IMR-90 (cell line): ENCODE data around the gene DYNC1H1. TPM values are rescaled to one million over a fixed set of nuclear protein-coding genes. Genes with fewer than 3 reads are reported as not detected.

Experiments used
- ATAC-seq: fragments of 200-7000 bp; cut with Tn5 transposase; 2 replicates; pipeline ENCODE4 v1.9.1; 2020; ENCODE audit warnings: low read depth, mild to moderate bottlenecking, moderate library complexity
- BruUV-seq: library from RNA; stranded (reverse); fragments of 400-500 nt; replicated peaks from 2 replicates; lab custom pipeline; 2021; lab: Mats Ljungman, UMichigan
- CTCF ChIA-PET: fragments of 300-600 bp; formaldehyde crosslinking; extraction: SDS; loops from one replicate; lab custom pipeline; 2021; ENCODE audit warnings: antibody characterized with exemption; lab: Yijun Ruan, JAX
- POLR2A ChIA-PET: fragments of 300-600 bp; sonication (Branson Sonifier 250); formaldehyde crosslinking; loops from one replicate; lab custom pipeline; 2022; ENCODE audit warnings: antibody characterized with exemption; ENCODE audit not compliant: unreplicated experiment; lab: Charles Lee
- DNase-seq: peaks from one replicate; pipeline ENCODE4 v3.0.0; 2013
- H2AFZ ChIP-seq: replicated peaks from 2 replicates; pipeline ENCODE3; 2013; ENCODE audit warnings: low read length, mild to moderate bottlenecking; ENCODE audit not compliant: poor library complexity
- H2AK5ac ChIP-seq: 2 replicates; pipeline ENCODE4 v1.6.1; 2013; ENCODE audit warnings: low read depth, low read length, inconsistent platforms
- H2AK9ac ChIP-seq: replicated peaks from 2 replicates; pipeline ENCODE3; 2013; ENCODE audit warnings: mild to moderate bottlenecking, low read depth, low read length, moderate library complexity; ENCODE audit not compliant: poor library complexity
- H2BK120ac ChIP-seq: 2 replicates; pipeline ENCODE4 v1.6.1; 2013; ENCODE audit warnings: low read depth, low read length, inconsistent platforms
- H2BK15ac ChIP-seq: 3 replicates; pipeline ENCODE4 v1.6.1; 2013; ENCODE audit warnings: low read depth, low read length, inconsistent platforms
- H2BK20ac ChIP-seq: 2 replicates; pipeline ENCODE4 v1.6.1; 2013; ENCODE audit warnings: low read depth, mild to moderate bottlenecking, inconsistent platforms, low read length, moderate library complexity
- H2BK5ac ChIP-seq: 2 replicates; pipeline ENCODE4 v1.6.1; 2013; ENCODE audit warnings: mild to moderate bottlenecking, low read depth, low read length, inconsistent platforms; ENCODE audit not compliant: poor library complexity, severe bottlenecking
- H3K14ac ChIP-seq: replicated peaks from 2 replicates; pipeline ENCODE4 v1.6.1; 2013; ENCODE audit warnings: low read depth, low read length, inconsistent platforms
- H3K18ac ChIP-seq: 2 replicates; pipeline ENCODE4 v1.6.1; 2013; ENCODE audit warnings: low read depth, low read length, control low read depth
- H3K23ac ChIP-seq: 2 replicates; pipeline ENCODE4 v1.6.1; 2013; ENCODE audit warnings: low read depth, low read length, inconsistent platforms
- H3K27ac ChIP-seq: 2 replicates; pipeline ENCODE4 v1.5.1; 2013; ENCODE audit warnings: mild to moderate bottlenecking, control low read depth, low read length; ENCODE audit not compliant: insufficient read depth
- H3K27me3 ChIP-seq: 2 replicates; pipeline ENCODE4 v1.6.1; 2013; ENCODE audit warnings: low read length; ENCODE audit not compliant: control insufficient read depth, insufficient read depth
- H3K36me3 ChIP-seq: 2 replicates; pipeline ENCODE4 v1.6.1; 2013; ENCODE audit warnings: low read length, mixed read lengths; ENCODE audit not compliant: control insufficient read depth, insufficient read depth
- H3K4ac ChIP-seq: 2 replicates; pipeline ENCODE4 v1.6.1; 2013; ENCODE audit warnings: low read depth, low read length, inconsistent platforms
- H3K4me1 ChIP-seq: 2 replicates; pipeline ENCODE4 v1.6.1; 2013; ENCODE audit warnings: low read length, mixed read lengths; ENCODE audit not compliant: control insufficient read depth, insufficient read depth
- H3K4me2 ChIP-seq: 2 replicates; pipeline ENCODE4 v1.6.1; 2013; ENCODE audit warnings: low read depth, mild to moderate bottlenecking, control low read depth, low read length, moderate library complexity
- H3K4me3 ChIP-seq: 2 replicates; pipeline ENCODE4 v1.5.1; 2013; ENCODE audit warnings: low read depth, mild to moderate bottlenecking, control low read depth, low read length, moderate library complexity; ENCODE audit not compliant: insufficient read depth
- H3K56ac ChIP-seq: 2 replicates; pipeline ENCODE4 v1.6.1; 2013; ENCODE audit warnings: low read length, inconsistent platforms; ENCODE audit not compliant: insufficient read depth; ENCODE audit errors: extremely low read depth
- H3K79me1 ChIP-seq, 2 experiments: 2 replicates each; pipeline ENCODE4 v1.6.1; 2013; ENCODE audit warnings: low read length in 2 of 2, inconsistent platforms in 1 of 2, low read depth in 1 of 2
- H3K9ac ChIP-seq: 2 replicates; pipeline ENCODE4 v1.6.1; 2013; ENCODE audit warnings: low read depth, low read length, control low read depth
- H3K9me1 ChIP-seq: 2 replicates; pipeline ENCODE4 v1.6.1; 2013; ENCODE audit warnings: low read length, inconsistent platforms; ENCODE audit not compliant: insufficient read depth
- H3K9me3 ChIP-seq: 2 replicates; pipeline ENCODE4 v1.6.1; 2013; ENCODE audit warnings: low read length; ENCODE audit not compliant: control insufficient read depth, insufficient read depth
- H4K20me1 ChIP-seq: 2 replicates; pipeline ENCODE4 v1.6.1; 2013; ENCODE audit warnings: low read length, inconsistent platforms; ENCODE audit not compliant: insufficient read depth
- H4K5ac ChIP-seq: 2 replicates; pipeline ENCODE4 v1.6.1; 2013; ENCODE audit warnings: mild to moderate bottlenecking, low read depth, low read length, control low read depth
- H4K8ac ChIP-seq, 2 experiments: 2 replicates each; pipeline ENCODE4 v1.6.1; 2013; ENCODE audit warnings: low read depth in 2 of 2, low read length in 2 of 2, control low read depth in 1 of 2, inconsistent platforms in 1 of 2
- H4K91ac ChIP-seq: 2 replicates; pipeline ENCODE4 v1.6.1; 2013; ENCODE audit warnings: low read depth, low read length, inconsistent platforms; ENCODE audit not compliant: insufficient read depth
- CHD1 ChIP-seq: IDR thresholded peaks from 2 replicates; pipeline ENCODE4 v1.6.1; 2012; ENCODE audit warnings: low read depth, low read length, improper control_type of control experiment
- CTCF ChIP-seq: conservative IDR thresholded peaks from 2 replicates; pipeline ENCODE4 v1.5.1; 2012; ENCODE audit warnings: mild to moderate bottlenecking, low read depth, low read length, improper control_type of control experiment
- MXI1 ChIP-seq: IDR thresholded peaks from 2 replicates; pipeline ENCODE4 v1.6.1; 2012; ENCODE audit warnings: low read depth, mild to moderate bottlenecking, low read length, moderate library complexity, borderline replicate concordance
- NFE2L2 ChIP-seq: fragments of 150-350 bp; IDR thresholded peaks from 2 replicates; pipeline ENCODE4 v1.6.1; 2016; ENCODE audit warnings: low read depth, mild to moderate bottlenecking, low read length
- POLR2A ChIP-seq: IDR thresholded peaks from 2 replicates; pipeline ENCODE4 v1.6.1; 2012; ENCODE audit warnings: mild to moderate bottlenecking, low read depth, low read length
- SMC3 ChIP-seq: fragments of 150-350 bp; IDR thresholded peaks from 2 replicates; pipeline ENCODE4 v1.6.1; 2016; ENCODE audit warnings: low read depth, mild to moderate bottlenecking, antibody characterized with exemption, low read length, moderate library complexity
- USF2 ChIP-seq: fragments of 150-350 bp; IDR thresholded peaks from 2 replicates; pipeline ENCODE4 v1.6.1; 2017; ENCODE audit warnings: mild to moderate bottlenecking, antibody characterized with exemption, low read length, low read depth
- WGBS, 2 experiments: methylation state at CpG; one replicate each; pipeline versions ENCODE4 v1.1.5 to v1.1.7; 2013; ENCODE audit warnings: missing lambda C conversion rate in 2 of 2; ENCODE audit not compliant: insufficient read length in 1 of 2; ENCODE audit errors: extremely low coverage in 2 of 2; 5-methylcytosine and 5-hydroxymethylcytosine counted together
- dilution Hi-C: fragments of 300-500 bp; cut with HindIII; formaldehyde crosslinking; loops from one replicate; pipeline ENCODE4 v1.14.3; 2018; ENCODE audit warnings: low sequenced_read_pairs; ENCODE audit not compliant: unreplicated experiment
- in situ Hi-C: fragments of 300-500 bp; cut with MboI; formaldehyde crosslinking; loops from 3 replicates; pipeline ENCODE4 v1.14.3; 2019; ENCODE audit warnings: low sequenced_read_pairs, inconsistent platforms, mixed read lengths
- intact Hi-C: fragments of 100-400 bp; cut with micrococcal nuclease; formaldehyde crosslinking; loops from 2 replicates; pipeline ENCODE4 v1.10.0; 2022
- polyA plus RNA-seq, 3 experiments: library from polyadenylated mRNA; depleted of rRNA; stranded (reverse); fragments of >200 nt; gene quantifications; 2 replicates each; pipeline ENCODE4 v1.2.3, GENCODE V29; 2012; ENCODE audit warnings: low replicate concordance in 1 of 3
- total RNA-seq: library from RNA; depleted of rRNA; stranded (reverse); fragments of >200 nt; gene quantifications from 2 replicates; pipeline ENCODE4 v1.2.3, GENCODE V29; 2012
- TF ChIP-seq, protein P1 (sequence below): fragments of 150-350 bp; IDR thresholded peaks from 2 replicates; pipeline ENCODE4 v1.6.1; 2016; ENCODE audit warnings: low read depth, mild to moderate bottlenecking, low read length, moderate library complexity, borderline replicate concordance

DYNC1H1 gene
- total and polyA plus RNA-seq, 2 of the 4 experiments (the other 2 are of a cell fraction): 240 to 670 TPM

GRCh38 chr14:102020058-102020971 is 55.9 kb downstream of the DYNC1H1 start (continued):
- TF ChIP-seq POLR2A (no peak), CHD1 (no peak), SMC3 (no peak)

DNA sequence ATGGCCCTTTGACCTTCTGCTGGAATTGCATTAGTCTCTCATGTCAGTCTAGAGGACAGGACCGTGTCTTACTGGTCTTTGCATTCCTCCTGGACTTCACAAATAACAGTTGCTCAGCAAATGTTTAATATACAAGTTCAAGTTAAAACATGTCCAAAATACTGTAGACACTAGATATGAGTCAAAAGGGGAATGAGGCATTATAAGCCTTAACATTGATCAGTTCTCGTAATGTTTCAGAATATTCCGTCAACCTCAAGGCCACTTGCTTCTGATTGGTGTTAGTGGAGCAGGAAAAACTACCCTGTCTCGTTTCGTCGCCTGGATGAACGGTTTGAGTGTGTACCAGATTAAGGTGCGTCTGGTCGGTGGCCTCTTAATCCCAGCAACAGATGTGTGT is 62.6 kb downstream of the DYNC1H1 start:
- POLR2A ChIA-PET: no interaction called here
- 87% methylated on average over 4 of the region's 9 CpGs; no CpG with 5 or more reads in 1 of the 2 experiments for WGBS, 2 experiments
- Histone ChIP-seq H2BK5ac (peak overlapping the region; percentile 57), H4K5ac (0 out of 2 replicates have a peak overlapping the region, but pooled peaks have one; percentile 5), H4K20me1 (peaks cover 7% of the 10 kb centered on the region; the same call in 1 of the 2 replicates), H3K4ac (0 out of 2 replicates have a peak overlapping the region, but pooled peaks have one; percentile 30), H3K14ac (no peak overlapping the region), H2BK15ac (no peak overlapping the region), H3K27me3 (no peaks in the 10 kb centered on the region), H3K9me3 (no peaks in the 10 kb centered on the region), H4K91ac (peak overlapping the region; percentile 54; the same call in 1 of the 2 replicates), H3K23ac (no peak overlapping the region), H3K9me1 (peaks cover 22% of the 10 kb centered on the region), H3K18ac (no peak overlapping the region), H2AK9ac (no peak overlapping the region), H3K36me3 (peaks cover 67% of the 10 kb centered on the region), H3K4me2 (no peak overlapping the region), H3K79me1 (peaks cover 26 to 46% of the 10 kb centered on the region in 2 experiments), H4K8ac (peak overlapping the region in 1 of 2 experiments; percentile 29; a peak in 1 of 4 replicates), H3K9ac (no peak overlapping the region), H3K56ac (no peak overlapping the region), H3K27ac (peak overlapping the region; percentile 51; the same call in 1 of the 2 replicates), H3K4me1 (peaks cover 13% of the 10 kb centered on the region), H2AFZ (no peak overlapping the region), H3K4me3 (no peak overlapping the region), H2AK5ac (no peak overlapping the region), H2BK20ac (no peak overlapping the region), H2BK120ac (peak overlapping the region; percentile 25; the same call in 1 of the 2 replicates)
- no peak for DNase-seq
- no peak for TF ChIP-seq CTCF
- no peak for TF ChIP-seq MXI1
- TF ChIP-seq, protein P1, sequence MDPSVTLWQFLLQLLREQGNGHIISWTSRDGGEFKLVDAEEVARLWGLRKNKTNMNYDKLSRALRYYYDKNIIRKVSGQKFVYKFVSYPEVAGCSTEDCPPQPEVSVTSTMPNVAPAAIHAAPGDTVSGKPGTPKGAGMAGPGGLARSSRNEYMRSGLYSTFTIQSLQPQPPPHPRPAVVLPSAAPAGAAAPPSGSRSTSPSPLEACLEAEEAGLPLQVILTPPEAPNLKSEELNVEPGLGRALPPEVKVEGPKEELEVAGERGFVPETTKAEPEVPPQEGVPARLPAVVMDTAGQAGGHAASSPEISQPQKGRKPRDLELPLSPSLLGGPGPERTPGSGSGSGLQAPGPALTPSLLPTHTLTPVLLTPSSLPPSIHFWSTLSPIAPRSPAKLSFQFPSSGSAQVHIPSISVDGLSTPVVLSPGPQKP: no peak
- no peak for TF ChIP-seq NFE2L2
- TF ChIP-seq SMC3: no peak
- TF ChIP-seq USF2: no peak
- in situ Hi-C loops: no loop called here
- ATAC-seq: no peak
- CTCF ChIA-PET: no interaction called here
- intact Hi-C loops: loop anchor here (5.0 kb wide), 1 partner anchor 45 kb away; no protein-coding TSS in a partner anchor
- no TSS peak for BruUV-seq
- dilution Hi-C loops: no loop called here
